K562 treated with DMSO at 1 percent for 24 hours (cell line): ENCODE data around the gene OR2L5. TPM values are rescaled to one million over a fixed set of nuclear protein-coding genes. Genes with fewer than 3 reads are reported as not detected.

Experiments
- total RNA-seq: library from RNA; unstranded; fragments of 300-600 nt; gene quantifications from 2 replicates; pipeline ENCODE4 v1.2.3, GENCODE V29; 2022; ENCODE audit warnings: low read depth; ENCODE audit not compliant: insufficient read depth

Gene OR2L5, protein sequence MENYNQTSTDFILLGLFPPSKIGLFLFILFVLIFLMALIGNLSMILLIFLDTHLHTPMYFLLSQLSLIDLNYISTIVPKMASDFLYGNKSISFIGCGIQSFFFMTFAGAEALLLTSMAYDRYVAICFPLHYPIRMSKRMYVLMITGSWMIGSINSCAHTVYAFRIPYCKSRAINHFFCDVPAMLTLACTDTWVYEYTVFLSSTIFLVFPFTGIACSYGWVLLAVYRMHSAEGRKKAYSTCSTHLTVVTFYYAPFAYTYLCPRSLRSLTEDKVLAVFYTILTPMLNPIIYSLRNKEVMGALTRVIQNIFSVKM
- total RNA-seq: not detected in 2 replicates

DNA sequence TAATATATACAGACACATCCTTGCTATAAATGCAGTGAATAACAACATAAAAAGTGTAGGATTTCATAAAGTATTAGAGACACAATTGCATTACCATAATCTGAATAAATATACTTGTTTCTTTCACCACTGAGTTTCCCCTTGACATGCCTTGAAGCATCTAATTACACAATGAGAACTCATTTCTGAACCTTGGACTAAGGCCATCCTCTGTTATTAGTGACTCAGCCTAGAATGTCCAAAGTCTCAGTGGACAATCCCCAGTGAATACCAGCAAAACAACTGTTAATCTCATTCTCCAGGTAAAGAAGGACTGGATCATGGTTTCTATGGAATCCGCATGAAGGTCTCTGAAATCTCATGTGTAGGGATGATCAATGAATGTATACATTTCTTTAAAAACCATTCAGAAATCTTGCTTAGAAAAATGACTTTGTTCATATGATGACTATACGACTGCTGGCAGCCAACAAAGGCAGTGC is at the start of gene OR2L5:
Gene OR2L5, plus strand, starts transcription at position 432 of the 482 bp plus-strand sequence. CDS start 8,288 bp downstream, outside the sequence.

DNA sequence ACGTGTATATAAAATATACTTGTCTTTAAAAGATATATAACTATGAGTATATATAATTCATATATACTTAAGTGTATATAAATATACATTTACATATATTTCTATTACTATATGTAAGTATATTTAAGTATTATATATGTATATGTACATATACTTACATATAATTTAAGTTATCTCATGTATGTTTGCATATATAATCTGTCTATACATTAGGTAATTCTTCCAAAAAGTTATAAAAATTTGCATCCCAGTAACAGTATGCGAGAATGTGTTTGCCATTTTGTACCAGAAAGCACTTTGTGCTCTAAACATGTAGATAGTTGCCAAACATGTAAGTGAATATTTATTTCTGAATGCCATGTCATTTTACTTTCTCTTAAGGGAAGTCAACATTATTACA is 48.5 kb upstream of the OR2L5 start, which contains the start of gene OR2AK2:
Gene OR2AK2, plus strand, starts transcription at position 301 of the 400 bp plus-strand sequence. CDS start 144 bp downstream, outside the sequence.

DNA sequence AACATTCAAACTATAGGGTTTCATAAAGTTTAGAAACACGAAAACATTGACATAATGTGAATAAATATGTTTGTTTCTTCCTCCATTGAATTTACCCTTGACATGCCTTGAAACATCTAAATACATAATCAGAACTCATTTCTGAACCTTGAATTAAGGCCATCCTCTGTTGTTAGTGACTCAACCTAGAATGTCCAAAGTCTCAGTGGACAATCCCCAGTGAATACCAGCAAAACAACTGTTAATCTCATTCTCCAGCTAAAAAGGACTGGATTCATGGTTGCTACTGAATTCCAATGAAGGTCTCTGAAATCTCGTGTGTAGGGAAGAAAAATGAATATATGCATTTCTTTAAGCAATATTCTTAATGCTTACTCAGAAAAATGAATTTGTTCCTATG is 16.3 kb downstream of the OR2L5 start, which contains the start of gene OR2L2:
Gene OR2L2, plus strand, starts transcription at position 301 of the 400 bp plus-strand sequence. CDS start 8,198 bp downstream, outside the sequence.

DNA sequence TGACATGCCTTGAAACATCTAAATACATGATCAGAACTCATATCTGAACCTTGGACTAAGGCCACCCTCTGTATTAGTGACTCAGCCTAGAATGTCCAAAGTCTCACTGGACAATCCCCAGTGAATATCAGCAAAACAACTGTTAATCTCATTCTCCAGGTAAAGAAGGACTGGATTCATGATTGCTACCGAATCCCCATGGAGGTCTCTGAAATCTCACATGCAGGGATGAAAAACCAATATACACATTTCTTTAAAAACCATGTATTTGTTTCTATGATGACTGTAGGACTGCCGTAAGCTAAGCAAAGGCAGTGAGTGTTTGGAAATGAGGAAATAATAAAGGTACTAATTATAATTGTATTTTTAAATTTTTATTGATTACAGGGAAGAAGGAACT is 33.1 kb downstream of the OR2L5 start, which contains the start of gene OR2L3:
Gene OR2L3, plus strand, starts transcription at position 301 of the 400 bp plus-strand sequence. CDS start 13,846 bp downstream, outside the sequence.

Other genes starting within 250 kb of the OR2L5 start
- not detected in 2 replicates for gene OR14A16, start 189.5 kb upstream of the OR2L5 start, total RNA-seq
- not detected in 2 replicates for gene OR11L1, start 171.8 kb upstream of the OR2L5 start, total RNA-seq
- gene TRIM58, start 156.5 kb upstream of the OR2L5 start, total RNA-seq: 23.0 and 23.6 TPM in 2 replicates
- gene OR2W3, start 118.1 kb upstream of the OR2L5 start, total RNA-seq: 5.8 and 5.9 TPM in 2 replicates
- gene OR2T8, start 93.4 kb upstream of the OR2L5 start, total RNA-seq: 0.37 TPM in 1 of 2 replicates, not detected in the other
- not detected in 2 replicates for gene OR2AJ1, start 88.8 kb upstream of the OR2L5 start, total RNA-seq
- gene OR2L8, start 64.8 kb upstream of the OR2L5 start, total RNA-seq: not detected in 2 replicates
- gene OR2AK2, start 48.4 kb upstream of the OR2L5 start, total RNA-seq: not detected in 2 replicates
- not detected in 2 replicates for gene OR2L2, start 16.4 kb downstream of the OR2L5 start, total RNA-seq
- gene OR2L3, start 33.2 kb downstream of the OR2L5 start, total RNA-seq: not detected in 2 replicates
- gene OR2L13, start 81.5 kb downstream of the OR2L5 start, total RNA-seq: not detected in 2 replicates
- gene OR2M5, start 131.5 kb downstream of the OR2L5 start, total RNA-seq: not detected in 2 replicates
- not detected in 2 replicates for gene OR2M2, start 161.2 kb downstream of the OR2L5 start, total RNA-seq
- not detected in 2 replicates for gene OR2M3, start 183.6 kb downstream of the OR2L5 start, total RNA-seq
- gene OR2M4, start 217.8 kb downstream of the OR2L5 start, total RNA-seq: not detected in 2 replicates